ENCODE measurements around the gene CCNF.

CCNF gene

DNA sequence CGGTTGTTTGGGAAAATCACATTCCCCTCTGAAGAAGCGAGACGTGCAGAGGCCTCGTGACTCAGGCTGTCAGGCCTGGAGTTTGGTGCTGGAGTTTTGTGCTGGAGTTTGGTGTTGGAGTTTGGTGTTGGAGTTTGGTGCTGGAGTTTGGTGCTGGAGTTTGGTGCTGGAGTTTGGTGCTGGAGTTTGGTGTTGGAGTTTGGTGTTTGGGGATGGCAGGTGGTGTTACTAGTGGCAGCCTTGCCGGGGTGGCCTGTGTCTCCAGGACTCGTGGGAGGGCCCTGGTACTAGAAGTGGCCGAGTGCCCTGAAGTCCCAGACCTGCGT is 58.2 kb downstream of the CCNF start:
- DNase-seq = no peak

DNA sequence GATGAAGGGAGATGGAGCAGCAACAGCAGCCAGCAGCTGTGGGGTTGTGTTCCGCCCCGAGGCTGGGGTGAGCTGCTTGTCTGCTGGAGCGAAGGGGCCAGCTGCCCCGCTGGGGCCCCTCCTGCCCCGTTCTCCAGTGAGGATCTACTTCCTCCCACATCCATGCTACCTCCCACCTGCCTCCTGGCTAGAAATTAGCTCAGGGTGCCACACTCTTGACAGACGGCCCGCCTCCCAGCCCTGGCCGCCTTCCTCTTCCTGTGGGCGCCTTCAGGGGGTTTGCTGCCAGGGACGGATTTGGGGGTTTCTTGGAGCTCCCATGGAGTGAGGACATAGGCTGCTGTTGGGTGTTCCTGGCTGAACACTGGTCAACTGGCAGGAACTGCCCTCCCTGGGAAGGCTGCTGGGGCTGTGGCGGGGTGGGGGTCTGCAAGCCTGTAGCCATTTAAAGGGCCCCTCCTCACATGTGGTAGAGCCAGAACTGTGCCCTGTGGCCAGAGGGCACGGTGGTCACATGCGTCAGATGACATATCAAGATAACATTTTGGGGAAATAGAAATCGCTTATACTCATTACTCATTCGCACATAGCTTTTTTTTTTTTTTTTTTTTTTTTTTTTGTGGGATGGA is 58.8 kb downstream of the CCNF start:
- DNase-seq = no peak

DNA sequence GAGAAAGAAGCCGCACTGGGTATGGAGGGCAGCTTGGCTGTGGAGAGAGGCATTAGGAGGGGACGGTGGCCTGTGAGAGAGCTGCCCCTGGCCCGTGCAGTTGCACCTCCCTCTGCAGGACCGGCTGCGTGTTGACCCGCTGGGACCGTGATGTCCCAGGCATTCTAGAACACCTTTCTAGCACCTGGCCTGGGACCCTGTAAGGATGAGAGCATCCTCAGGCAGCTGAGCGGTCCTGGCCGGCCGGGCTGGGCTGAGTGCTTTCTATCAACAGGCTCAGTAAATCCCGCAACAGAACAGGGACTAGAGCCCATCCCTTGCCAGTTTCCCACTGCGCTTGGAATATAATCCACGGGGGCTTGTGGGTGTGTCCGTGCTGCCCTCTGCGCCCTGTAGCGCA is 60.3 kb downstream of the CCNF start:
- no peak for DNase-seq

DNA sequence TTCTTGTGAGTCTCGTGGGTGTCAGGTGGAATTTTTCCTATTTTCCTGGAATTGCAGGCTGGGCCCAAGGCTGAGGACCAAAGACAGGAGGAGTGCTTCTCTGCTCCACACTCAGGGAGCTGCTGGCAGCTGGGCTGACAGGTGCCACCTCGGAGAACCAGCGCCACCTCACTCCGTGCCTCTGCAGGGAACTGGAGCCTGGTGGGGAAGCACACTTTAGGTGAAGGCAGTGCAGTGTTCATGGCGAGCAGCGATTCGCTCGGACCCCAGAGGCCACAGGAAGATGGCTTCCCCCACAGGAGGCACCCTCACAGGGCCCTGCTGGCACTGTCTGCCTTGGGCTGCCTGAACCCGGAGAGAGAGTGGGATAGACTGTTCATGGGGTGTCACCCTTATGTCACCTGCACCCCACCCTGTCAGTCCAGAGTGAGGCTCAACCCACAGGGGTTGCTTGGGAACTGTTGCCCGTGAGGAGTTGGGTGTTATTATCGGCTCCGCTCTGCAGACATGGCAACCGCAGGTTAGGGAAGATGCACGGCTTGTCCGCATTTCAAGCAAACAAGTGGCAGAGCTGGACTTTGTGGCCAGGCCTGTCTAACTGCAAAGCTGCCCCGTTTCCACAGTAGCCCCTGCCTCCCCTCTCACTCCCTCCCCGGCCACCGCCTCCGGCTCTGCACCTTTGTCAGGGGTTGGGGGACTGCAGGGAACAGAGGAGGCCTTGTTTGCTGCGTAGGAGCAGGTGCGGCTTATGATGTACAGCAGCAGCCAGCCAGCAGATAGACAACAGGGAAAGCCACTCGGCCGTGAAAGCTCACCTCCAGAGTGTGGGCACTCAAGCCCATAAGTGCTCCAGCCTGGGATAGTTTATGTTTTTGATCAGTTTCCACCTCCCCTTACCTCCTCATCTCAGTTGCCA is 61.2 kb downstream of the CCNF start:
- DNase-seq = peak in 1 of 14 donors; percentile 69

DNA sequence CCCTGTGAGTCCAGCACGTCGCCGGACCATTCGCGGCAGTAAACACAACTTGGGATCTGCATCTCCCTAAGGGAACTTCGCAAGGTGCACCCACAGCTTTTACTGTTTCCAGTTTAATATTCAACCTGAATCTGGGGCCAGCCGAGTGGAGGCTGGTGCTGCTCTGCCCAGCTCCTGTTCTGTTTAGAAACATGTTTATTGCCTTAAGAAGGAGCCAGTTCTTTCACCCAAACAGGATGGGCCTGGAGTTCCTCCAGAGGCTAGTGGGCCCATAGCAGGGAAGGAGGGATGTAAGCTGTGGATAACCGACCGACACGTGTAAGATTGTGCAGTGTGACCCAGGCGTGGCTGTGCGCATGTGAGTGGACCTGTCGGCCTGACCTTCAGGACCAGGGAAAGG is 63.0 kb downstream of the CCNF start:
- no peak for DNase-seq

DNA sequence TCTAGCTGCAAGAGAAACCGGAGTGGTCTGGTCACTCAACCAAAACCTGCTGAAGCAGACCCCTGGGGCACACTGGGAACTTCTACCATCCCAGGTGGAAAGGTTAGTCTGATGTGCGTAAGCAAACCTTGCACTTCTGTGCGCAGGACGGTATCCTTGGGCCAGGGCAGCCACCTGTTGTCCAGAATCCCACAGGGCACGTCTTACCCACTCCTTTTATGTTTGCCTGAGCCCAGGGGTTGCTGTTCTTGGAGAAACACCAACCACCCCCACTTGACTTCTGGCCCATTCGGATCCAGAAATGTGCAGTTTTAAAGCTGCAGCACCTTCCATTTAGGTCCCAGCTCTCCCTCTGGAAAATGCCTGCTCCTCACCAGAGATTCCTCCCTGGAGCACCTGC is 64.4 kb downstream of the CCNF start:
- DNase-seq = no peak

DNA sequence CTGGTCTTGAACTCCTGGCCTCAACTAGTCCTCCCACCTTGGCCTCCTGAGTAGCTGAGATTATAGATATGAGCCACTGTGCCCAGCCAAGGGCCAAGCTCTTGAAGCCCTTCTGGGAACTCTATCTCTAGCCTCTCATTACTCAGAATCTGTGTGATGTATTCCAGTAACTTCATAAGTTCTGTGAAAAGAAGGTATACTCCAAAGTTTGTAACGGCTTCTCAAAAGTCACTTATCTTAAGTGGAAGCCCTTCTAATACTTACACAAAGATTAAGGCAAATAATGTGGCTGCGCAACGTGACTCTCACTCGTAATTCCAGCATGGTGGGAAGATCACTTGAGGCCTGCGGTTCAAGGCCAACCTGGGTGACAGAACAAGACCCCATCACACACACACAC is 65.4 kb downstream of the CCNF start:
- no peak for DNase-seq

DNA sequence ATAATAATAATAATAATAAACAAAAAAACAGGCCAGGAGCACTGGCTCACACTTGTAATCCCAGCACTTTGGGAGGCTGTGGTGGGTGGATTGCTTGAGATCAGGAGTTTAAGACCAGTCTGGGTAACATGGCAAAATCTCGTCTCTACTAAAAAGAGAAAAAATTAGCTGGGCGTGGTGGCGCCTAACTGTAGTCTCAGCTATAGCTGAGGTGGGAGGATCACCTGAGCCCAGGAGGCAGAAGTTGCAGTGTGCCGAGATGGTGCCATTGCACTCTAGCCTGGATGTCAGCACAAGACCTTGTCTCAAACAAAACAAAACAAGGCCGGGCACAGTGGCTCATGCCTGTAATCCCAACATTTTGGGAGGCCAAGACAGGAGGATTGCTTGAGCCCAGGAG is 65.8 kb downstream of the CCNF start:
- DNase-seq = no peak

DNA sequence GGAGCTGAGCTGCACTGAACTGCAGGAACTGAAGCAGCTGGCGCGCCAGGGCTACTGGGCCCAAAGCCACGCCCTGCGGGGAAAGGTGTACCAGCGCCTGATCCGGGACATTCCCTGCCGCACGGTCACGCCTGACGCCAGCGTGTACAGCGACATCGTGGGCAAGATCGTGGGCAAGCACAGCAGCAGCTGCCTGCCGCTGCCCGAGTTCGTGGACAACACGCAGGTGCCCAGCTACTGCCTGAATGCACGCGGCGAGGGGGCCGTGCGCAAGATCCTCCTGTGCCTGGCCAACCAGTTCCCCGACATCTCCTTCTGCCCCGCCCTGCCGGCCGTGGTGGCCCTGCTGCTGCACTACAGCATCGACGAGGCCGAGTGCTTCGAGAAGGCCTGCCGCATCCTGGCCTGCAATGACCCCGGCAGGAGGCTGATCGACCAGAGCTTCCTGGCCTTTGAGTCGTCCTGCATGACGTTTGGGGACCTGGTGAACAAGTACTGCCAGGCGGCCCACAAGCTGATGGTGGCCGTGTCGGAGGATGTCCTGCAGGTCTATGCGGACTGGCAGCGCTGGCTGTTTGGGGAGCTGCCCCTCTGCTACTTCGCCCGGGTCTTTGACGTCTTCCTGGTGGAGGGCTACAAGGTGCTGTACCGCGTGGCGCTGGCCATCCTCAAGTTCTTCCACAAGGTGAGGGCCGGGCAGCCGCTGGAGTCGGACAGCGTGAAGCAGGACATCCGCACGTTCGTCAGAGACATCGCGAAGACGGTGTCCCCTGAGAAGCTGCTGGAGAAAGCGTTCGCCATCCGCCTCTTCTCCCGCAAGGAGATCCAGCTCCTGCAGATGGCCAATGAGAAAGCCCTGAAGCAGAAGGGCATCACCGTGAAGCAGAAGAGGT is 67.2 kb downstream of the CCNF start:
- no peak for DNase-seq

DNA sequence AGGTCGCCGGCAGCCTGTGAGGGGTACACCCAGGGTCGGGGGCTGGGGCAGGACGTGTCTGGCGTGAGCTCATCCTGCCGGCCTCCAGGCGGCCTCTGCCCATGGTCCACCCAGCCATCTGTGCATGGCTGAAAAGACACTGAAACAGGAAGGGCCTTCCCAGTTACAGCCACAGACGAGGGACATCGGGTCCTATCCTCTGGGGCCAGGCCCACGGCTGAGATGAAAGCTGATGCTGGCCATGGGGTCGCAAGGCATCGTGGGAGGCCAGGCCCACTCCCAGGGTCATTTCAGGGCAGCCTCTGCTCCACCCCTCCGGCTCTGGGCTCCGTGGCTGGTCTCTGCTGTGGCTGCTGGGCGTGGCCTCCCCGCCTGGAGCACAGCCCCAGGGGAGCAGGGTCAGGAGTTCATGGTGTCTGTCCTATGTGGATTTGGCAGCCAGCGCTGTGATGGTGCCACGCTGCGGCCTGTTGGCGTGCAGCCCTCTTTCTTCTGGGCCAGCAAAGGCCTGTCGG is 67.9 kb downstream of the CCNF start:
- DNase-seq = peak in 1 of 14 donors; percentile 30

DNA sequence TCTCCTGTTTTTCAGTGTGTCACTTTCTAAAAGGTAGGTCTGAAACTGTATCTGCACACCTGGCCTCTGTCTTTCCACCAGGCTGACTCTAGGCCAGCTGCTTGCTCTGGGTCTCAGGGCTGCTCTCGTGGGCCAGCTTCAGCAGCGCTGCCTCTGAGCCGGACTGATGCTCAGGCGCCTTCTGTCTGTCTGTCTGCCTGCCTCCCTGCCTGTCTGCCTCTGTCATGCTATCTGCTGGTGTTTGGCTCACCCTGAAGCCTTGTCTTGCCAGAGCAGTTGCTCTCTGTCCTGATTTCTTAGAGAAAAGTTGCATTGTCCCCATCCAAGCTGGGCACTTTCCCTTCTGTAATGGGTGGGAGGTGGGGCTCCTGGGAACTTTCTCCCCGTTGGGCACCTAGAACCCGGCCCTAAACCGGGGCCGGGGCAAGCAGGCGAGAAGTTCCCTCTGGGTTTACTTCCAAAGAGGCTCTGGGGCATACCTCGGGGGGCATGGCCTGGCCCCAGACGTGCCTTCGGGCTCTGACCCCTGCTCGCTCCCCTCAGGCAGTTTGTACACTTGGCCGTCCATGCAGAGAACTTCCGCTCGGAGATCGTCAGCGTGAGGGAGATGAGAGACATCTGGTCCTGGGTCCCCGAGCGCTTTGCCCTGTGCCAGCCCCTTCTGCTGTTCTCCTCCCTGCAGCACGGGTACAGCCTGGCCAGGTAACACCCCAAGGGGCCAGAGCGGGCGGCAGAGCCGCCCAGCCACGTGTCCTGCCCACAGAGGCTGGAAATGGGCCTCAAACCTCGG is 68.6 kb downstream of the CCNF start:
- no peak for DNase-seq

DNA sequence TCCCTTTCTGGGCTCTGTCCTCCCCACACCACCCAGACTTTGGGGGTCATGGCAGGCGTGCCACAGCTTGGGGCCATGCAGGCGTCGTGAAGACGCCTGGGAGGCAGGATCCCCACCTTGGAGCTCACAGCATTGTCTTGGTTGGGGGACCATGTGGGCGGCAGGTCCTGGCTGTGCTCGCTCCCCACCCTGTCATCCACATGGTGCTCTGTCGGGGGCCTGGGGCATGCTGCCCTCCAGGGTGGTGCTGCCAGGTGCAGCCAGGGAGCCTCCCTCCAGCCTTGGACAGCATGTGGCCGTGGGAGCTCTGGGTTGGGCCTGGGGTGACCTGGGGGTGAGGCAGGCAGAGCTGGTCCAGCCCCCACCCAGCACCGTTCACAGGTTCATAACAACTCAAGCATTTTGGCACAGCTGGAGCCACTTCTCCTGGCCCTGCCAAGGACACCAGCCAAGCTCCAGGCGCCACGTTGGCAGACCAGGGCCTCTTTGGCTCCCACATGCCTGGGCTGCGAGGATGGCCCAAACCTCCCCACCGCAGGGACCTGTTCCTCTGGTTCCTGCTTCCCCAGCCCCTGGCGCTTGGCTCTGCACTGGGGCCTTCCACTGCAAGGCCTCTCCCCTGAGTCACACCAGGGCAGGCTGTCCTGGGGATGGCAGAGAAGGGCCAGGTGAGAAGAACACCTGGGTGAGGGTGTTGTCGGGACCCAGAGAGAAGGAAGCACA is 69.4 kb downstream of the CCNF start:
- DNase-seq = peak in 1 of 14 donors; percentile 38

DNA sequence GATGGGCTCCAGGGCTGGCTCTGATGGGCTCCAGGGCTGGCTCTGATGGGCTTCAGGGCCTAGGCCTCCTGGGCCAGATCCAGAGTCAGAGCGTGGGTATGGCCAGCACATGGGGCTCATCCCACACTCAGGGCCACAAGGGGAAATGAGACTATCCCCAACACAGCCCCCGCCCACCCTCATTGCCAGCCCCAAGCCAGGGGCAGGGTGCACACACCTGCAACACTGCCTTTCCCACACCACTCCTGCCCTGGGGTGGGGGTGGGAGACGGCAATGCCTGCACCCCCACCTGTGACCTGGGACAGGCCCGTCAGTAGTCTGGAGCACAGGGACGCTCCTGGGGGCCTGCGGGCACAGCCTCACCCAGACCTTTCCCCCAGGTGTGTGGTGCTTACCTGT is 70.2 kb downstream of the CCNF start:
- no peak for DNase-seq

DNA sequence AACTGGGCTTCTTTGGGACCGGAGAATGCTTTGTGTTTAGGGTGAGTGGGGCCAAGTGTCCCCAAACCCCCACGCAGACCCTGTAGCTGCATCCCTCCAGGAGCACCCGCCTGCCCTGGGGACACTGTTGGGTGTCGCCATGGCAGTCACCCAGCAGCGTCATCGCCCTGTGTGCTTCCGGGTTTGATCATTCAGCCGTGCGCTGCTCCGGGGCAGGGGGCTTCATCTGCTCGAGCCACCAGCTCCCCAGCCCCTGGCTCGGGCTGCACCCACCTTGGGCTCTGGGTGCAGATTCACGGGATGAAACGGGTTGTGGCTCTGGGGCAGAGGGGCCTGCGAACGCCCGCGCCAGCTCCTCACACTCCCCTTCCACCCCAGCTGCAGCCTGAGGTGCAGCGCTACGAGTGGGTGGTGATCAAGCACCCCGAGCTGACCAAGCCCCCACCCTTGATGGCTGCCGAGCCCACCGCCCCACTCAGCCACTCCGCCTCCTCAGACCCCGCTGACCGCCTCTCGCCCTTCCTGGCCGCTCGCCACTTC is 70.7 kb downstream of the CCNF start:
- DNase-seq = no peak

DNA sequence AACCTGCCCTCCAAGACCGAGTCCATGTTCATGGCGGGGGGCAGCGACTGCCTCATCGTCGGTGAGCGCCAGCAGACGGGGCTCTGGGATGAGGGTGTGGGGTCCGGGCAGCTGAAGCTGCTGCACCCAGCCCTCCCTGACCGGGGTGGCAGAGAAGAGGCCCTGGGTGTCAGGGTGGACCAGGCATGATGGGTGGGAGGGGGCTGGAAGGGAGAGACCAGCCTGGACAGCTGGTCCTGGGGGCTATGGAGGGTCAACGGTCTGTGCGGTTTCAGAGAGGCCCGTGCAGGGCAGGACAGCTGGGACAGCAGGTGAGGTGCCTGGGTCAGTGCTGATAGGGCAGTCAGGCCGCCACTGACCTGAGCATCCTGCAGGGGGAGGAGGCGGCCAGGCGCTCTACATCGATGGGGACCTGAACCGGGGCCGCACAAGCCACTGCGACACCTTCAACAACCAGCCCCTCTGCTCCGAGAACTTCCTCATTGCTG is 71.2 kb downstream of the CCNF start:
- DNase-seq = no peak

DNA sequence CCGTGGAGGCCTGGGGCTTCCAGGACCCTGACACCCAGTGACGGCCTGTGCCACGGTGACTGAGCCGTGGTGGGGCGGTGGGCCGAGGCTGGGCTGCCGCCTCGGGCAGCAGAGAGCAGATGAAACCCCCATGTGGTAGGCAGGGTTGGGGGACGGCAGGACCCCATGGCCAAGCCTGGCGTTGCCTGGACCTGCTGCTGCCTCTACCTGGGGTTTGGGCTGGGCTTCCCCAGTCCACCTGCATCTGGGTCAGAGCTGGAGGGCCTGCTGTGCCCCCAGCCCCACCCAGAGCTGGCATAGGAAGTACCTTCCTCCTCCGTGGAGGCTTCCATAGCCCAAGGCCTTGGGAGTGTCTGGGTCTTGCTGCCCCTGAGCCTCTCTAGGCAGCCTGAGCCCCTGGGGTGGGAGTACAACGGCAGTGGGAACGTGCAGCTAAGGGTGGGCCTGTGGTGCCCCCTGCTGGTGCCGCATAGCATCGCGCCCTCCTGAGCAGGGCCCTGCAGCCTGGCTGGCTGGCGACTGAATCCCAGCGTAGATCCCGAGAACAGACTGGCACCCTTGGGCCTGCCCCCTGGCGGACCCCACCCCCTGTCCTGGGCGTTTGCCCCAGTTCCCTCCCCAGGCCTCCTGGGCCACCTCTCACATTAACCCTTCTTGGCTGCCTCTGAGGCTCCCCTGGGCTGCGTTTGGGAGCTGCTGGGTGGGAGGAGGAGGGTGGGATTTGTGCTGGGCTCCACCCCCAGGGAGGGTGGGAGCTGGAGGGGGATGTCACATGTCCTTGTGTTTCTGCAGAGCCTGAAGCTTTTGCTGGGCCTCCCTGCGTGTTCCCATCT is 71.9 kb downstream of the CCNF start:
- DNase-seq = peak in 13 of 14 donors; percentile 53 to 96 (median 82)

DNA sequence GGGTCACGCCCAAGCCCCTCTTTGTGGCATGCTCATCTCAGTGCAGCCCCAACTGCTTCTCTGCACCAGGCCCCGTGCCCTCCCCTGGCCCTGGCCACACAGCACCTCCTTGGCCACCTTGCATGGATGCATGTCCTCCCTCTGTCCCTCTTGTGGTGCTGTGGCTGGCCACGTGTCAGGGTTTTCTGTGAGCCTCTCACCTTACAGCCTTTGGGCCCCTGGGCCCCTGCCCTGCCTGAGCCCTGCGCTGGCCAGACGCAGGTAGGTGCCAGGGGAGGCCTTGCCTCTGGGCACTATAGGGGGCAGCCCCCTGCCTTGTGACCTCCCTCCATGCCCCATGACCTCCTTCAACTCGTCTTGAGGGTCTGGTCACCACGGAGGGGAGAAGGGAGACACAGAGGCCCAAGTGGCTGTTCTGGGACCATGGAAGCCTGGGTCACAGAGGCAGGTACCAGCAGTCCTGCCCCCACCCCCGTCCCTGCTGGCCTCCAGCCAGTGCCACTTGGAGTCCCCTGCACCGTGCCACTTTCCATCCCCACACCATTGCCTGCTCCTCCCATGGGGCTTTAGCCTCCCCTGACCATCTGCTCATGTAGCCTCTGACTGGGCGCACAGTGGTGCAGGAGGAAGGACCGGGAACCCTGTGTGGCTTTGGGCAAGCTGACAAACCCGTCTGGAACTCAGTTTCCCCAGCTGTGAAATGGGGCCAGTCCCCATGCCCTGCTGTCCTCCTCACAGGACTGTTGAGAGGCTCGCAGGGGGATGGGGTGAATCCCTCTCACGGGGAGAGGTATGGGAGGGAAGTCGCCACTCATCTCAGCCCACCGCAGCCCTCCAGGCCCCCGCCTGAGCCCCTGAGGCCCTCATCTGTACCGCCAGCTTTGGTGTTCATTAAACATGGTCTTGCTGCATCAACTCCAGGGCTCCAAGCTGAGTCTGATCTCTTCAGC is 73.0 kb downstream of the CCNF start:
- DNase-seq = no peak

DNA sequence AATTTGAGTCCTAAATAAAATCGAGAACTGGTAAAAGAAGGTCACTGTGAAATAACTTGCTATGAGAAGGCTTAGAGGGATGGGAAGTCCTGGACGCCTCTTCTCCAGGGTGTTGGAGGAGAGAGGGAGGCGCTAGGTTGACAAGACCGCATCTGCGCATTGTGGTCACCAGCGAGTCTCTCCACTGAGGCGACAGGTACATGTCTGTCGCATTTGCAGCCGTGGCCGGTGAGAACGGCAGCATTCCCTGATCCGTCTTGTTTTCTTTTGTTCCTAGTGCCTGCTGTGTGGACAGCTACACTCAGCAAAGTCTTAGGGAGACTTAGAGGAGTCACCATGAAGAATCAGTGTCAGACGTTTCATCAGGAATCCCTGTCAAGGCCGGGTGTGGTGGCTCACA is 76.4 kb downstream of the CCNF start:
- no peak for DNase-seq

All from C1 segment of cervical spinal cord (tissue), 14 donors.